Activated naive CD8-positive, alpha-beta T cell treated with anti-CD3 and anti-CD28 coated beads for 36 hours (primary cell): ENCODE measurements around the gene C15orf40. TPM values are rescaled to one million over a fixed set of nuclear protein-coding genes. Genes with fewer than 3 reads are reported as not detected.
"Not testable (repeated sequence)": the region's sequence is repeated elsewhere in the genome, so short reads cannot be mapped to it uniquely, and the experiment has no call there.

Source experiments
- DNase-seq: peaks from one replicate; pipeline ENCODE4 v3.0.0; 2021
- H3K27ac Mint-ChIP-seq: one replicate; pipeline ENCODE4 v1.8.0; 2022; ENCODE audit warnings: mild to moderate bottlenecking, moderate library complexity, mixed read lengths
- H3K27me3 Mint-ChIP-seq: one replicate; pipeline ENCODE4 v1.8.0; 2022; ENCODE audit warnings: mild to moderate bottlenecking, mixed read lengths
- H3K36me3 Mint-ChIP-seq: one replicate; pipeline ENCODE4 v1.8.0; 2021; ENCODE audit warnings: mild to moderate bottlenecking, mixed read lengths
- H3K4me1 Mint-ChIP-seq: one replicate; pipeline ENCODE4 v1.8.0; 2021; ENCODE audit warnings: mixed read lengths
- H3K4me3 Mint-ChIP-seq: one replicate; pipeline ENCODE4 v1.8.0; 2022; ENCODE audit warnings: mild to moderate bottlenecking, moderate library complexity, mixed read lengths
- H3K9me3 Mint-ChIP-seq: one replicate; pipeline ENCODE4 v1.8.0; 2022; ENCODE audit warnings: mixed read lengths
- total RNA-seq, 2 experiments: library from RNA; stranded (reverse); gene quantifications; one replicate each; pipeline ENCODE4 v1.2.3, GENCODE V29; 2021

C15orf40 gene
- total RNA-seq, result 10 to 100 TPM; 27.1 to 30.2 TPM

DNA sequence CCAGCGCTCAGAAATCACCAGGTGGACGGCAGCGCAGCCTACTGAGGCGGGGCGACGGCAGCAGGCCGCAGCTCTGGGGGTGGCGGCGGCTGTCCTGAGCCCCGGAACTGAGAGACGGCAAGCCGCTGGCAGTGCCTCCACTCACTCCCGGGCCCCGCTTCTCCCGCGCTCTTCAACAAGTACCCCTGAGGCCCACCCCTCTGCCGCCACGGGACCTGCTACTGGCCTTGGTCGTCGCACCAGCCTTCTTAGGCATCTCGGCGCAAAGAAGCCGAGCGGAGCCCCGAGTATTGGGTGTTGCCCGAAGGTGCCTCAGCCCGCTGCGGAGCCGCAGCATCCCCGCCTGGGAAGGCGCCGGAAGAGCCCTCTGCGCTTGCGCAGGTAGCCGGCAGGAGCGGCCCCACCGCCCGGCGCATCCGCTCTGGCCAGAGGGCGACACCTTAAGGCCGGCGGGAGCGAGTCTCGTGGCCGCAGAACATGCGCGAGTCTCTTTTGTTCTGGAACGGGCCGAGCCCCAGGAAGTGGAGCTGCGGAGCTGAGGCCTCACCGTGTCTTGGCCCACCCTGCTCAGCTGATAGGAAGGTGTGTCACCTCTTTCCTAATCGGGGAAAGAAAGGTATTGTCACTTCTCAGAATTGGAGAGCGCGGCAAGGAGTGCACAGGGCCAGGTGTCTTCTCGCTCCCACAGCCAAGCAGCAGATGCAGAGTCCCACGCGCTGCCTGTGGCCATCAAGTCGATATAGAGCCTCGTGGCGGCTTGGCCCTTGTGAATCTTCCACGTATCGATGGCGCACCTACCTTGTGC is at the start of gene C15orf40:
C15orf40 (minus strand) TSS at position 369 of the 805 bp plus-strand sequence; CDS start at position 337, 32 bp downstream.
- Mint-ChIP-seq H3K27ac (peak within 1 kb of the TSS; percentile 89), H3K4me1 (peaks cover 43% of the 10 kb centered on the region), H3K9me3 (peaks cover 8% of the 10 kb centered on the region), H3K27me3 (no peaks in the 10 kb centered on the region), H3K4me3 (peak within 1 kb of the TSS; percentile 93), H3K36me3 (peaks cover 48% of the 10 kb centered on the region)
- DNase-seq, result peak; percentile 89

DNA sequence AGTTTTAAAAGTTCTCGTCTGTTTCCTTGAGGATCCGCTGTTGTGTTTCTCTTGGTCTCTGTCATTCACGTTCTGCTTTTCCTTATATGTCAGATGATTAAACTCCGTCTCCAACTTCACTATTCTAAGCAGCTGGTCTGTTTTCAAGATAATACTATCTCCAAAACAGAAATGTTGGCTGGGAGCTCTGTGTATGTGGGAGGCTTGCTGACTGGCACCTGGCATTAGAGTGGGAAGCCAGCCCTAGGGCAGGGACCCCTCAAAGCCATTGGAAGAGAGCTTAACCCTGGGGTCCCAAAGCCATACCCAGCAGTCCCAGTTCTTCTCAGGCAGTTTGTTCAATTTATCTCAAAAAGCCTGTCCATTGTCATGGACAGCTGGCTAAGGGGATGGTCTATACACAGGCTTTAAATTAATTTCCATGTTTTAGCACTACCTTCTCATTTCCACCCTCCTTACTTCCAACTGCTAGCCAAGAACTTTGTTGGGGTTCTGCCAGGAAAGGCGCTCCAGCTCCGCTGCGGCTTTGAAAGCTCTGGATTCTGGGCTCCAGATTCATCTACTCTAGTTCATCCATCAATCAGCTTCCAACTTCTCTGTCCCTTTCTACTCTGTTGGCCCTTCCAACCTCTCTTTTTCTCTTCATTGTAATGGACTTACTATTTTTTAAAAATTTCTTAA is 46.4 kb upstream of the C15orf40 start:
- Mint-ChIP-seq H3K4me3 (no peak overlapping the region), H3K4me1 (peaks cover 21% of the 10 kb centered on the region), H3K9me3 (no peaks in the 10 kb centered on the region), H3K27me3 (no peaks in the 10 kb centered on the region), H3K36me3 (peaks cover 7% of the 10 kb centered on the region), H3K27ac (no peak overlapping the region)
- DNase-seq, result no peak

DNA sequence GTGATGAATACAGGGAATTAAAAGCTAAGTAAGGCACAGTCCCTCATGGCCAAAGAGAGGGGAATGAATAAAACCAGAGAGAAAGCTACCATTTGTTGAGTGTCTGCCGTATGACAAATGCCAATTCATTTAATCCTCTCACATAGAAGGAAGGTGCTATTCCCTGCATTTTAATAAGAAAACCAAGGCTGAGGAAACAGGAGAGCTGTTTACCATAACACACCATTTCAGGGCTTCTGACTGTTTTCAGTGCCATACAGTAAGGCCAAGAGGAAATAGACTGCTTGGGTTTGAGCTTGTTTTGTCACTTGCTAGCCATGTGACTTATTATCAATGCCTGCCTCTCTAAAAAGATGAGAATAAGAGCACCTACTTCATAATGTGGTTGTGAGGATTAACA is 45.6 kb upstream of the C15orf40 start:
- no peak overlapping the region for H3K4me3 Mint-ChIP-seq
- no peaks in the 10 kb centered on the region for H3K27me3 Mint-ChIP-seq
- no peaks in the 10 kb centered on the region for H3K9me3 Mint-ChIP-seq
- no peak overlapping the region for H3K27ac Mint-ChIP-seq
- DNase-seq, result no peak
- peaks cover 7% of the 10 kb centered on the region for H3K36me3 Mint-ChIP-seq
- H3K4me1 Mint-ChIP-seq, result peaks cover 21% of the 10 kb centered on the region

GRCh38 chr15:83053151-83053550 is 41.7 kb upstream of the C15orf40 start:
- Mint-ChIP-seq H3K36me3 (peaks cover 15% of the 10 kb centered on the region), H3K4me3 (no peak overlapping the region), H3K4me1 (peaks cover 22% of the 10 kb centered on the region), H3K9me3 (no peaks in the 10 kb centered on the region), H3K27ac (no peak overlapping the region), H3K27me3 (no peaks in the 10 kb centered on the region)
- no peak for DNase-seq

GRCh38 chr15:83046558-83047127 is 35.2 kb upstream of the C15orf40 start:
- H3K4me3 Mint-ChIP-seq, result no peak overlapping the region
- H3K4me1 Mint-ChIP-seq, result peaks cover 10% of the 10 kb centered on the region
- peaks cover 31% of the 10 kb centered on the region for H3K36me3 Mint-ChIP-seq
- DNase-seq, result no peak
- H3K27ac Mint-ChIP-seq, result no peak overlapping the region
- no peaks in the 10 kb centered on the region for H3K27me3 Mint-ChIP-seq
- no peaks in the 10 kb centered on the region for H3K9me3 Mint-ChIP-seq

- H3K4me1 Mint-ChIP-seq, result peaks cover 9% of the 10 kb centered on the region
Observed at GRCh38 chr15:83044156-83044555, 32.7 kb upstream of the C15orf40 start.

GRCh38 chr15:83039206-83039605 is 27.8 kb upstream of the C15orf40 start:
- peaks cover 67% of the 10 kb centered on the region for H3K36me3 Mint-ChIP-seq
- peaks cover 24% of the 10 kb centered on the region for H3K4me1 Mint-ChIP-seq
- peaks cover 4% of the 10 kb centered on the region for H3K9me3 Mint-ChIP-seq
- H3K4me3 Mint-ChIP-seq, result no peak overlapping the region
- peak overlapping the region; percentile 17 for H3K27ac Mint-ChIP-seq
- H3K27me3 Mint-ChIP-seq, result no peaks in the 10 kb centered on the region
- no peak for DNase-seq

More at GRCh38 chr15:83044156-83044555, 32.7 kb upstream of the C15orf40 start:
- no peak for DNase-seq
- H3K36me3 Mint-ChIP-seq, result peaks cover 53% of the 10 kb centered on the region
- no peaks in the 10 kb centered on the region for H3K9me3 Mint-ChIP-seq
- no peak overlapping the region for H3K27ac Mint-ChIP-seq
- H3K27me3 Mint-ChIP-seq, result no peaks in the 10 kb centered on the region
- H3K4me3 Mint-ChIP-seq, result no peak overlapping the region

GRCh38 chr15:83036253-83036652 is 24.8 kb upstream of the C15orf40 start:
- no peak overlapping the region for H3K4me3 Mint-ChIP-seq

DNA sequence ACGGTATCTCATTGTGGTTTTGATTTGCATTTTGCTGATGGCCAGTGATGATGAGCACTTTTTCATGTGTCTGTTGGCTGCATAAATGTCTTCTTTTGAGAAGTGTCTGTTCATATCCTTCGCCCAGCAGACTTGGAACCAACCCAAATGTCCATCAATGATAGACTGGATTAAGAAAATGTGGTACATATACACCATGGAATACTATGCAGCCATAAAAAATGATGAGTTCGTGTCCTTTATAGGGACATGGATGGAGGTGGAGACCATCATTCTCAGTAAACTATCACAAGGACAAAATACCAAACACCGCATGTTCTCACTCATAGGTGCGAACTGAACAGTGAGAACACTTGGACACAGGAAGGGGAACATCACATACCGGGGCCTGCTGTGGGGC is 19.8 kb upstream of the C15orf40 start:
- not testable (repeated sequence) for H3K27me3 Mint-ChIP-seq, H3K27ac Mint-ChIP-seq, H3K4me3 Mint-ChIP-seq, DNase-seq, H3K9me3 Mint-ChIP-seq, H3K4me1 Mint-ChIP-seq
- H3K36me3 Mint-ChIP-seq, result peaks cover 37% of the 10 kb centered on the region

More at GRCh38 chr15:83036253-83036652, 24.8 kb upstream of the C15orf40 start:
- Mint-ChIP-seq H3K36me3 (peaks cover 66% of the 10 kb centered on the region), H3K27me3 (no peaks in the 10 kb centered on the region), H3K9me3 (peaks cover 9% of the 10 kb centered on the region), H3K4me1 (peaks cover 24% of the 10 kb centered on the region), H3K27ac (no peak overlapping the region)
- no peak for DNase-seq

DNA sequence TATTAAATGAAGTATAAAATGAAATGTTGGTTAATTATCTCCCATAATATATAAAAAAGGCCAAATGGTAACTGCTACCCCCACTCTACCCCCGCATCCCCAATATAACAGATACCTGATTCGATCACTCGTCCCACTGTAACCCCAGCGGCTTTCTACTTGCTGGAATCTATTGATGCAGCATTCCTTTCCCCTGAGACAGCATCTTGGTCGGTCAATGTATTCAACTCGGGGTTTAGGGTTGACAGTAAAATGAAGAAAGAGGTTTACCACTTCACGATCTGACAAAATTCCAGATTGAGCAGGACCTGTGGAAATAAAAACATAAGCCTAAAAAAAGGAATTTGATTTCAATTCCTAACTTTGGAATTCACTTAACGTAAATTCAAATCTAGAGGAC is 18.6 kb upstream of the C15orf40 start:
- Mint-ChIP-seq H3K9me3 (peaks cover 5% of the 10 kb centered on the region), H3K36me3 (peaks cover 34% of the 10 kb centered on the region), H3K27me3 (no peaks in the 10 kb centered on the region), H3K4me1 (no peaks in the 10 kb centered on the region), H3K4me3 (no peak overlapping the region), H3K27ac (no peak overlapping the region)
- DNase-seq, result no peak

DNA sequence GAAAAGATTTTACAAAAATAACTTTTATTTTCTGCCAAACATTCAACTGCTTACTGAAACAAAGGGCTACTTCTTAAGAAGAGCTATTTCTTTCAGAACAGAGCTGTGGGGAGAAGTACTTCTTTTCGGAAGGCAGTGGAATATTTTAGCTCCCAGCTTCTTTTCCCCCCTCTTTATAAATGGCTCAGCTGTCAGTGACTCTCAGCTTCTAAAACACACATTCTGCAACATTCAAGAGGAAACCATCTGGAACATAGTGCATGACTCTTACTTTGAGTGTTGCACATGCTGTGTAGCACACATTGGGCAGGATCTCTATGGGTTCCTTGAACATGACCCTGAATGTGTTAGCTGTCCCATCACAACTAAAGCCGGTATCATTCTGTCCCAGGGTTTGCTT is 7.0 kb upstream of the C15orf40 start:
- H3K4me3 Mint-ChIP-seq, result no peak overlapping the region
- no peak for DNase-seq
- peaks cover 17% of the 10 kb centered on the region for H3K4me1 Mint-ChIP-seq
- H3K9me3 Mint-ChIP-seq, result peaks cover 1% of the 10 kb centered on the region
- H3K36me3 Mint-ChIP-seq, result peaks cover 26% of the 10 kb centered on the region
- H3K27me3 Mint-ChIP-seq, result no peaks in the 10 kb centered on the region
- H3K27ac Mint-ChIP-seq, result no peak overlapping the region

DNA sequence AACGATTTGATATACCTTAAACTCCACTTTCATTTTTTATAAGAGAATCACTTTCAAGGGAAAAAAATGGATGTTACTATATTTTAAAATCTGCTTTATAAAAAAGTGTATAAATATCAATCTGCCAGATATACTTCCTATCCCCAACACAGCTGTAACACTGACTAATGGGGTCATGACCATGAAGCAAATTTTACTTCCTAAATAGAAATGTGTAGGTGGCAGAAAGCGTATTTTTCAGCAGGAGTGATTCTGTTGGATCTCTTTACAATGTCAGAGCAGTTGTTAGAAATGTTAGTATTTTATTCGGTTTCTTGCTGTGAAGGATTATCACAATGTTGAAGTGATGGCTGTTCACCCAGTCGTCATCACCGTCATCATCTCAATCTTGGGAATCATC is 5.5 kb upstream of the C15orf40 start:
- H3K36me3 Mint-ChIP-seq, result peaks cover 37% of the 10 kb centered on the region

DNA sequence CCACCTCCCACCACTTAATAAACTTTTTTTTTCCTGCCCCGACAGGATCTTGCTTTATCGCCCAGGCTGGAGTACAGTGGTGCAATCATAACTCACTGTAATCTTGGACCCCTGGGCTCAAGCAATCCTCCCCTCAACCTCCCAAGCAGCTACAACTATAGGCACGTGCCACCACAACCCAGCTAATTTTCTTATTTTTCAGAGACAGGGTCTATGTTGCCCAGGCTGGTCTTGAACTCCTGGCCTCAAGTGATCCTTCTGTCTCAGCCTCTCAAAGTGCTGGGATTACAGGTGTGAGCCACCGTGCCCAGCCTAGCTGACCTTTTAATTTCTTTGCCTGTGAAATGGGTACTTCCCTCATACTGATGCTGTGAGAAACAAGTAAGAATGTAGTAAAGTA is 3.9 kb upstream of the C15orf40 start:
- no peak for DNase-seq
- peaks cover 40% of the 10 kb centered on the region for H3K36me3 Mint-ChIP-seq
- H3K27me3 Mint-ChIP-seq, result no peaks in the 10 kb centered on the region
- no peak overlapping the region for H3K4me3 Mint-ChIP-seq
- peaks cover 8% of the 10 kb centered on the region for H3K9me3 Mint-ChIP-seq
- peak overlapping the region; percentile 57 for H3K27ac Mint-ChIP-seq
- peaks cover 33% of the 10 kb centered on the region for H3K4me1 Mint-ChIP-seq

More for the DNA sequence above, 5.5 kb upstream of the C15orf40 start:
- Mint-ChIP-seq H3K4me1 (peaks cover 29% of the 10 kb centered on the region), H3K27me3 (no peaks in the 10 kb centered on the region), H3K9me3 (peaks cover 8% of the 10 kb centered on the region), H3K4me3 (no peak overlapping the region), H3K27ac (no peak overlapping the region)
- DNase-seq, result no peak

DNA sequence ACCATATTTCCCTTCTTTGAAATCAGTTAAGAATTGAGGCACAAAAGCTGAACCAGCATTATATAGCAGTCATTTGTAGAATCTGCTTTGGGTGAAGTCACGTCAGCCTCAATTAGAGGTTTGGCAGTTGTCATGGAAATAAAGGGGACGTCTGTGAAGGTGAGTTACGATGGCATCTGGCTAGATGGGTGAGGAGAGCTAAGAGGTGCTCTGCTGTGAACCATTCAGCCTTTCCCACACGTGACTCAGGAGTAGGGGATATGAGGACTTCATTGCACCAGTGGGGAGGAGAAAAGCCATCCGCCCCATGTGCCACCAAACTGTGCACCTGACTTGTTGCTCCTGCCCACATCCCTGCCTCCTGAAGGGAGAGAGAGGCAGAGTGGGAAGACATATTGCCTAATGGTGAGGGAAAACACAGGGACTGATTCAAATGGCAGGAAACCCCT is 2.8 kb upstream of the C15orf40 start:
- Mint-ChIP-seq H3K4me3 (no peak overlapping the region), H3K27me3 (no peaks in the 10 kb centered on the region), H3K27ac (peak overlapping the region; percentile 73), H3K9me3 (peaks cover 8% of the 10 kb centered on the region), H3K4me1 (peaks cover 43% of the 10 kb centered on the region), H3K36me3 (peaks cover 46% of the 10 kb centered on the region)
- DNase-seq, result no peak

DNA sequence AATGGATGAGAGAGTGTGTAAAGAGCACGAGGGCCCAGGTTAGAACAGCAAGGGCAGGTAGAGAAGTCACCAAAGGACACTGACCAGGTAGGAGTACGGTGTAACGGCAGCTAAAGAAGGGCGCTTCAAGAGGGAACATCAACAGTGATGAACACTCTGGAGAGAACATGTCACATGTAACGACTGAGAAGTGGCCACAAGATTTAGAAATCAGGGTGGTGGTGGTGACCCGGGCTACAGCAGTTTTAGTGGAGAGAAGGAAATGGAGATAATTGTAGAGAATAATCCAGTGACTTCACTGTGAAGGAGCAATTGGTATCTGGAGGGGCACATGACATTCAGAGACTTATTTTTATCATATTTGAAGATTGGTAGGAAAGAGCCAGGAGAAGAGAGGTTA is 1.2 kb upstream of the C15orf40 start:
- DNase-seq, result no peak
- Mint-ChIP-seq H3K27me3 (no peaks in the 10 kb centered on the region), H3K27ac (peak overlapping the region; percentile 89), H3K9me3 (peaks cover 8% of the 10 kb centered on the region), H3K4me3 (peak overlapping the region; percentile 93), H3K4me1 (peaks cover 43% of the 10 kb centered on the region), H3K36me3 (peaks cover 46% of the 10 kb centered on the region)
